AG08396 (cell line): Measurements from ENCODE around the gene DMTF1.

Experiments used
- DNase-seq: peaks from one replicate; pipeline ENCODE4 v3.0.0; 2012; ENCODE audit warnings: low spot score, mixed read lengths

Gene DMTF1

DNA sequence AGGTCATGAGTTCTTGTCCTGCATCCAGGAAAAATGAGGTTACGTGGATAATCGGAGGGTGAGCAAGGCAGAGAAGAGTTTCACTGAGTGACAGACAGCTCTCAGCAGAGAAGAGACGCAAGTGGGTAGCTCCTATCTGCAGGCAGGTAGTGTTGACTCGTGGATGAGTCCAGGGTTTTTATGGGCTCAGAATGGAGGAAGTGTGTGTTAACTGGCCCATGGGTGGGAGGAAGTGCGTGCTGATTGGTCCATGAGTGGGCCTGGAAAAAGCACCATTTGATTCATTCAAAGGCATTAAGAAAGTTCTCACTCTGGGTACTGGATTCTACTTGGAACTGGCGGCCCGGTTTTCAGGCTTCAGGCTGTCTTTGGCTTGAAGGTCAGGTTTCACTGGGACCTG is 4.8 kb upstream of the DMTF1 start:
- DNase-seq, result no peak

GRCh38 chr7:87148332-87148955 is 3.8 kb upstream of the DMTF1 start:
- DNase-seq, result peak; percentile 30

GRCh38 chr7:87151002-87151728 is 1.1 kb upstream of the DMTF1 start:
- DNase-seq, result peak; percentile 7

DNA sequence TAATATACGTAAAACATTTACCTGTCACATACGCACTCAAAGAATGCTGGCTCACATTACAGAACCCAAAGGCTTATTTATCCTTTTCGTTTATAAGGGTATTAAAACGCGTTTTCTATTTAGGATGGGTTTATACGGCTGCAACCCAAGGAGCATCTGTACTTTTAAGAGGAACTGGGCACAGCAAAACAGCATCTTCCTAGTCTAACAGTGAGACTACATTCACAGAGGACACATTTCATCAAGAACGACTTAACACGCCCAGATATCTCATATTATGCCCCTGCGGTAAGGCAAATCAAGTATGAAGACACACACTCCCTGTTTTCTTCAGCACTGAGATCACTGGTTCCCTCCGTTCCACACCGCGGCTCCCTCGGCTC is 533 bp upstream of the DMTF1 start:
- DNase-seq, result no peak

DNA sequence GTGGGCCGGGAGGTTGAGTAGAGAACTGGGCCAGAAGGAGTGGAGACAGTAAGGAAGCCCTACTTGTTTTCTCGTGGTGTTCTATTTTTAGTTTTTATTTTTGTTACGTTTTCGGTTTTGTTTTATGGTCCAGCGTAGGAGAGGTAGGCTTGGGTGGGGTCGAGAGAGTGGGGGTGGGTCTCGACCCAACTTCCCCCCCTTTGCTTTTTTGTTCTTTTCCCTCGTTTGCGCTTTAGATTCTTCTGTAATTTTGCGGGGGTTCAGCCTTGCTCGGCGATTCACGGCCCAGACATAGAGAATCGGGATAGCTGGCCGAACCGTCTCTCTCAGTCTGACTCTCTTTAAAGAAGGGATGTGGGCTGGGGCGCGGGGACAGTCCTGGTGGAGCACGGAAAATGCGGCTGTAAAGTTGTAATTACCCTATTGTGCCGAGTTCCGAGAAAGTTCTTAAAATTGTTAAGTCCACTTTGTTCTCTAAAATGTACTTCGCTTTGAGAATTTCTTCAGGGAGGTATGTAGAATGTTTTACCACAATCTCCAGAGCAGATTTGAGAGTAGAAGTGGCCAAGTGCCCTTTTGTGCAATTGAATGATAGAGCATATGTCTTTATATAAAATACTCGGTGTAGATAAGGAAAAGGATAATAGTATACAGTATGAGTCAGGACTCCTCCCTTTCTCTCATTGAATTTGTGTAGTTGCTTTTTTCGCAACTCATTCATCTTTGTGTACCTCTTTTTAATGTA is 816 bp downstream of the DMTF1 start:
- peak; percentile 23 for DNase-seq

- no peak for DNase-seq
These were observed 1.9 kb downstream of the DMTF1 start for GRCh38 chr7:87154166-87154565.

GRCh38 chr7:87154569-87154968 is 2.3 kb downstream of the DMTF1 start:
- DNase-seq, result no peak

GRCh38 chr7:87155788-87156187 is 3.5 kb downstream of the DMTF1 start:
- no peak for DNase-seq

DNA sequence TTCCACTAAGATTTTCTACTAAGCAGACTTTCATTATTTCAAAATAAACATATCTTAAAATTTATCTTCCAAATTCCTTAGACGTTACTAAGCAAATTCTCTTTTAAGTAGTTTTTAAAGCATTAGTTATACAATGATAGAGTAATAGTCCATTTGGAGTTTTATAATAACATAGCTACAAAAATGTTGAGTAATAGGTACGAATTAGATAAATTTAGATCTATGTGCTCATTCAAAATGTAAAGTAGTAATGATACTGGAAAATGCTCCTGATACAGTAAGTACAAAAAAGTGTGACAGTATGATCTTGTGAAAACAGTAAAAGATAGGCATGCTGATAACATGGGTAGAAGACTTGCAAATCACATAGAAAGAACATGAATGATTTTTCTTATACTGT is 4.5 kb downstream of the DMTF1 start:
- no peak for DNase-seq

DNA sequence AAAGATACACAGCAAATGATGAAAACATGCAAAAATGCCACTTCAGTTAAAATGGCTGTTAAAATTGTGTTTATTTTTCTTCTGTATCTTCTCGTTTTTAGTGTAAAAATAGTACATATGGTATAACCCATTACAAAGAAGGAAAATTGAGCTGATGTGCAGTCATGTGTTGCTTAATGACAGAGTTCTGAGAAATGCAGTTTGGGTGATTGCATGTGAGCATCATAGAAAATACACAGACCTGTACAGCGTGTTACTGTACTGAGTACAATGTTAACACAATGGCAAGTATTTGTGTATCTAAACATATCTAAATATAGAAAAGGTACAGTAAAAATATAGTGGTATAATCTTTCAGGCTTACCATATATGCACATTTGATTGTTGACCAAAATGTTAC is 7.3 kb downstream of the DMTF1 start:
- DNase-seq, result no peak

- no peak for DNase-seq
These were observed 12.2 kb downstream of the DMTF1 start for GRCh38 chr7:87164433-87164832.

DNA sequence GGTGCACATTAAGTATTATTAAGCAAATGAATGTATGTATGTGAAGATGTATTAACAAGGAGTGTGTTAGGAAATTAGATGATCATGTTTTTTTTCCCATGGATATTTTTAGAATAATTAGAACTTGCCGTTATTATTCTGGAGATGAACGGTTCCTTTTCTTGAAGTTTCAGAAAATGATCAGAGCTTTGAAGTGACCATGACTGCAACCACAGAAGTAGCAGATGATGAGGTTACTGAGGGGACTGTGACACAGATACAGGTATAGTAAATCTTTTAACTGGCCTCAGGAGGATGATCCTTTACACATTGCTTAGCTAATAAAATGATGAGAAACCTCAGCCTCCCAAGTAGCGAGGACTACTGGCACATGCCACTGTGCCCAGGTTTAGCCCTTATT is 18.6 kb downstream of the DMTF1 start:
- no peak for DNase-seq

GRCh38 chr7:87171282-87171934 is 19.2 kb downstream of the DMTF1 start:
- no peak for DNase-seq

DNA sequence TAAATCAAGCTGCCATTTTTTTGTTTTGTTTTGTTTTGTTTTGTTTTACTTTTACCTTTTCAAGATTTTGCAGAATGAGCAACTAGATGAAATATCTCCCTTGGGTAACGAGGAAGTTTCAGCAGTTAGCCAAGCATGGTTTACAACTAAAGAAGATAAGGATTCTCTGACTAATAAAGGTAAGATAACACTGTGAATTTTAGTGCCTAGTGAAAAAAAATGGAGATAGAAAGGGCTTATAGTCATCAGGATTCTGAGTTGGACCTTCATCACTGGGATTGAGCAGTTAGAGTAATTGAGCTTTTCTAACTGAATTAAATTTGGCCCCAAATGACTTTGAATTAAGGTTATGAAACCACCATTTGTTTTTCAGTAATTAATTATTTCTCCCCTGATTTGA is 21.2 kb downstream of the DMTF1 start:
- no peak for DNase-seq

DNA sequence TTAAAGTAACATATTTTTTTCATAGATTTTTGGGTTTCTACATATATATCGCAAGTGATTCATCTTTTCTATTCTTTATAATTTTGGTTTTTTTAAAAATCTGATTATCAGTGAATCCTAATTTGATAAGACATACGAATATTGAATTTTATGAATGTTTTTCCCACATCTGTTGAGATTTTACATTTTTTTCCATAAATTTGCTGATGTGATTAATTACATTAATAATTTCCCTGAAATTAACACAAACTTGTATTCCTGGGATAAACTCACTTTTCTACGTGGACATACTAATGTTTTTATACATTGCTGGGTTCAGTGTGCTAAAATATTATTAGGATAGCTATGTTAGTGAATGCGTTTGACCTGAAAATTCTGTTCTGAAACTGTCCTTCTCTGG is 26.1 kb downstream of the DMTF1 start:
- no peak for DNase-seq

- no peak for DNase-seq
These were observed 26.9 kb downstream of the DMTF1 start for GRCh38 chr7:87179180-87179579.

DNA sequence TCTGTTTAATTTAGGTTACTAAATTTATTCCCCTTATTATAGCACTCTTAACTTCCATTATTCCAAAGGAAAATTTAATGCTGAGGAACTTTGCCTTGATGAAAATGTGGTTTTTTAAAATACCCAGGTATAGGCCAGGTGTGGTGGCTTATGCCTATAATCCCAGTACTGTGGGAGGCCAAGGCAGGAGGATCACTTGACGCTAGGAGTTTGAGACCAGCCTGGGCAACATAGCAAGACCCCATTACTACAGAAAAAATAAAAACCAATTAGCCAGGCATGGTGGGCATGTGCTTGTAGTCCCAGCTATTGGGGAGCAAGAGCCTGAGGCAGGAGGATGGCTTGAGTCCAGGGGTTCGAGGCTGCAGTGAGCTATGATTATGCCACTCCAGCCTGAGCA is 34.9 kb downstream of the DMTF1 start:
- DNase-seq, result no peak

DNA sequence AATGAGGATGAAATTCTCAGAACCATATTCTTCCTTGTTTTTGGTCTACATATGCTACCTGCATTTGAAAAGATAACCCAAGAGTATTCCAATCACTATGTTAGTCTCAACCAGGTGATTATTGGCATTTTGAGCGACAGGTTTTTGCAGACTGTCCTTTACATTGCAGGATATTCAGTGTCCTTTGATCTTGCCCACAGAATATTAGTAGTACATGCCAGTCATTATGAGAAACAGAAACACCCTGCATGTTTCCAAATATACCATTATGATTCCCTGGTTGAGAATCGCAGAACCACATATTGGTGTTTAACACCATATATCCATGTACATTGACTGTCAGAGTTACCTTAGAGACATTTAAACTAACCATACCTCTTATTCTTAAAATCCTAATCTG is 36.7 kb downstream of the DMTF1 start:
- no peak for DNase-seq

DNA sequence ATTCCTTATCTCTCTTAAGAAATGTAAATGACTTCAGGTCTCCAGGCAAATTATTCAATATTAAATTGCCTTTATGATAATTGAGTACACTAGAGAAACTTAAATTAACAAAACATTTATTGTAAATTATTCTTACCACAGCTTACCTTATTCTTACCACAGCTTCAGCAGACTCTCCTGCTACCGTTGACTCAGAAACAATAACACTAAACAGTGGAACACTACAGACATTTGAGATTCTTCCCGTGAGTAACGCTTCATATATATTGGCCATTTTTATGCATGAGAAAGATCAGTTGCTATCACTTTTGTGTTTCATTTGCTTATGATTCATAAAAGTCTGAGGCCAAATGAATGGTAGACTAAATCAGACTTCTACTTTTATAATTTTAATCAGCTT is 38.5 kb downstream of the DMTF1 start:
- DNase-seq, result no peak

- DNase-seq, result no peak
These were observed 40.7 kb downstream of the DMTF1 start for GRCh38 chr7:87192784-87193487.

DNA sequence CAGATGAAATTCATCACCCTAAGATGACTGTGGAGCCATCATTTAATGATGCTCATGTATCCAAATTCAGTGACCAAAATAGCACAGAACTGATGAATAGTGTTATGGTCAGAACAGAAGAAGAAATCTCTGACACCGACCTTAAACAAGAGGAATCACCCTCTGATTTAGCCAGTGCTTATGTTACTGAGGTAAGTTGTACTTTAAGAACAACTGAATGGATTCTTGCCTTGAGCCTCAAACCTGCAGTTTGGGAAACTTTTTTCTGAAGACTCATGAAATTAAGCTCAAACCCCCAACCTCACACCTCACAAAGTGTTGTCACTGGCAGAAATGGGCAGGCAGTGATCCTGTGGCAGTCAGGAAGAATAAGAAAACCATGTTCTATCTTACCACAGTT is 41.7 kb downstream of the DMTF1 start:
- no peak for DNase-seq

GRCh38 chr7:87199241-87199640 is 47.0 kb downstream of the DMTF1 start:
- no peak for DNase-seq
